ENCODE data around the gene CD248. TPM values are rescaled to one million over a fixed set of nuclear protein-coding genes. Genes with fewer than 3 reads are reported as not detected.

CD248 gene
- total RNA-seq, 2 experiments from 2014 or later: 3.3 to 3.4 TPM

GRCh38 chr11:66345316-66345649, 28.4 kb upstream of the CD248 start:
- peaks cover 2% of the 10 kb centered on the region for H3K9me3 Mint-ChIP-seq
- no peaks in the 10 kb centered on the region for H3K9me3 ChIP-seq (ENCODE audit: control insufficient read depth in 1 of 2, insufficient read depth in 1 of 2, low read length in 2 of 2)
- H3K27ac Mint-ChIP-seq: peak overlapping the region; percentile 94
- H3K27ac ChIP-seq (ENCODE audit: low read depth in 1 of 2, low read length in 2 of 2): peak overlapping the region; percentile 75 to 78
- POLR2A ChIA-PET: interaction anchor here (0.8 to 6.3 kb wide), 10 partner anchors 10 to 1249 kb away, joined by 3 to 46 read pairs (median 6); partner anchors contain the start of genes CD248, MRPL11, RIN1 and SLC29A2
- peaks cover 5% of the 10 kb centered on the region for H3K27me3 Mint-ChIP-seq
- H3K36me3 Mint-ChIP-seq (ENCODE audit: low read depth): peaks cover 50% of the 10 kb centered on the region
- peak; percentile 25 for ATAC-seq (ENCODE audit: poor library complexity)
- CTCF ChIA-PET: interaction anchor here (1.2 to 4.2 kb wide), 4 partner anchors 33 to 94 kb away, joined by 4 to 24 read pairs (median 6); partner anchors contain the start of gene MRPL11
- DNase-seq: no peak
- H3K4me3 Mint-ChIP-seq: peak overlapping the region; percentile 97
- TF ChIP-seq CTCF (IDR thresholded peaks at IDR 0.05): no peak
- H3K4me3 ChIP-seq (ENCODE audit: low read length): peak overlapping the region; percentile 100
- H3K4me1 Mint-ChIP-seq (ENCODE audit: low read depth): peaks cover 48% of the 10 kb centered on the region
- no peaks in the 10 kb centered on the region for H3K27me3 ChIP-seq (ENCODE audit: control insufficient read depth in 1 of 2, insufficient read depth in 2 of 2, low read length in 2 of 2)
- intact Hi-C loops (cut with DNase I, micrococcal nuclease): loop anchor here (1.0 to 10.0 kb wide), 7 partner anchors 17 to 1260 kb away; partner anchors contain the start of genes RCE1 (in 2 of the 2), CDCA5 (in 1 of the 2), SLC29A2 (in 1 of the 2) and ZFPL1 (in 1 of the 2)
- H3K36me3 ChIP-seq (ENCODE audit: insufficient read depth, low read length): peaks cover 25% of the 10 kb centered on the region
- peaks cover 56% of the 10 kb centered on the region for H3K4me1 ChIP-seq (ENCODE audit: insufficient read depth, low read length)

- H3K27ac Mint-ChIP-seq: peak within 1 kb of the TSS; percentile 94
- intact Hi-C loops (cut with DNase I, micrococcal nuclease): loop anchor here (1.0 to 10.0 kb wide), 7 partner anchors 16 to 1260 kb away; partner anchors contain the start of genes RCE1 (in 2 of the 2), CDCA5 (in 1 of the 2), SLC29A2 (in 1 of the 2) and ZFPL1 (in 1 of the 2)
- peaks cover 2% of the 10 kb centered on the region for H3K9me3 Mint-ChIP-seq
- H3K36me3 Mint-ChIP-seq (ENCODE audit: low read depth): peaks cover 56% of the 10 kb centered on the region
- ATAC-seq (ENCODE audit: poor library complexity): peak; percentile 80
- H3K4me3 Mint-ChIP-seq: peak within 1 kb of the TSS; percentile 97
- peak; percentile 86 to 98 (median 96) for DNase-seq
- peaks cover 5% of the 10 kb centered on the region for H3K27me3 Mint-ChIP-seq
- ChIA-PET CTCF (interaction anchor here (1.2 to 4.2 kb wide), 6 partner anchors 19 to 94 kb away, joined by 4 to 24 read pairs (median 5); partner anchors contain the start of gene MRPL11), POLR2A (interaction anchor here (0.6 to 6.3 kb wide), 11 partner anchors 9 to 1248 kb away, joined by 3 to 46 read pairs (median 4); partner anchors contain the start of genes CD248, MRPL11, RIN1 and SLC29A2)
- H3K36me3 ChIP-seq (ENCODE audit: insufficient read depth, low read length): peaks cover 30% of the 10 kb centered on the region
- no peaks in the 10 kb centered on the region for H3K27me3 ChIP-seq (ENCODE audit: control insufficient read depth in 1 of 2, insufficient read depth in 2 of 2, low read length in 2 of 2)
- H3K27ac ChIP-seq (ENCODE audit: low read depth in 1 of 2, low read length in 2 of 2): peak within 1 kb of the TSS; percentile 75 to 78
- no peak for TF ChIP-seq CTCF (IDR thresholded peaks at IDR 0.05)
- peak within 1 kb of the TSS; percentile 100 for H3K4me3 ChIP-seq (ENCODE audit: low read length)
- no peaks in the 10 kb centered on the region for H3K9me3 ChIP-seq (ENCODE audit: control insufficient read depth in 1 of 2, insufficient read depth in 1 of 2, low read length in 2 of 2)
- peaks cover 56% of the 10 kb centered on the region for H3K4me1 ChIP-seq (ENCODE audit: insufficient read depth, low read length)
- peaks cover 48% of the 10 kb centered on the region for H3K4me1 Mint-ChIP-seq (ENCODE audit: low read depth)
Observed at GRCh38 chr11:66344550-66345315, 27.9 kb upstream of the CD248 start, which contains the start of gene BRMS1. Gene BRMS1, minus strand, starts transcription at chr11:66345104. Its CDS starts 2,870 bp downstream, at chr11:66342234.

- DNase-seq (no peak), ATAC-seq (ENCODE audit: poor library complexity) (no peak)
- H3K9me3 ChIP-seq (ENCODE audit: control insufficient read depth in 1 of 2, insufficient read depth in 1 of 2, low read length in 2 of 2): no peaks in the 10 kb centered on the region
- no peak overlapping the region for H3K4me3 ChIP-seq (ENCODE audit: low read length)
- Mint-ChIP-seq H3K27ac (peak overlapping the region; percentile 94), H3K36me3 (ENCODE audit: low read depth) (peaks cover 66% of the 10 kb centered on the region), H3K9me3 (peaks cover 2% of the 10 kb centered on the region), H3K27me3 (peaks cover 5% of the 10 kb centered on the region), H3K4me1 (ENCODE audit: low read depth) (peaks cover 40% of the 10 kb centered on the region), H3K4me3 (peak overlapping the region; percentile 97)
- H3K36me3 ChIP-seq (ENCODE audit: insufficient read depth, low read length): peaks cover 43% of the 10 kb centered on the region
- peaks cover 45% of the 10 kb centered on the region for H3K4me1 ChIP-seq (ENCODE audit: insufficient read depth, low read length)
- TF ChIP-seq CTCF (IDR thresholded peaks at IDR 0.05): no peak
- H3K27me3 ChIP-seq (ENCODE audit: control insufficient read depth in 1 of 2, insufficient read depth in 2 of 2, low read length in 2 of 2): no peaks in the 10 kb centered on the region
- intact Hi-C loops (cut with DNase I, micrococcal nuclease): loop anchor here in 1 of 2 experiments (10.0 kb wide), 1 partner anchor 1258 kb away; the partner anchor contains the start of genes CDCA5 and ZFPL1
- POLR2A ChIA-PET: interaction anchor here (1.2 to 6.3 kb wide), 2 partner anchors 28 to 54 kb away, joined by 4 to 46 read pairs; partner anchors contain the start of genes SLC29A2 and YIF1A
- H3K27ac ChIP-seq (ENCODE audit: low read depth in 1 of 2, low read length in 2 of 2): no peak overlapping the region
- CTCF ChIA-PET: interaction anchor here (1.6 to 4.2 kb wide), 2 partner anchors 31 to 43 kb away, joined by 3 to 24 read pairs; no protein-coding TSS in a partner anchor
Observed at GRCh38 chr11:66343176-66343575, 26.3 kb upstream of the CD248 start.

Data from CD4-positive, alpha-beta T cell (primary cell).